WI38 (cell line): ENCODE results near the gene ZC3H4.
A peak's percentile ranks its signal among the peaks of the same experiment; 100 is the strongest.
"Not testable (repeated sequence)": the region's sequence is repeated elsewhere in the genome, so short reads cannot be mapped to it uniquely, and the experiment has no call there.

Experiments used
- H3K4me3 ChIP-seq: 2 replicates; pipeline ENCODE4 v1.5.1; 2011; ENCODE audit warnings: low read depth, mild to moderate bottlenecking, control low read depth, low read length
- CTCF ChIP-seq: IDR thresholded peaks from 2 replicates; pipeline ENCODE4 v1.5.1; 2012; ENCODE audit warnings: low read depth, mild to moderate bottlenecking, control low read depth, low read length

ZC3H4 gene

GRCh38 chr19:47057328-47057727 lies 56.2 kb downstream of the ZC3H4 start:
- no peak for TF ChIP-seq CTCF
- no peak overlapping the region for H3K4me3 ChIP-seq

- no peak for TF ChIP-seq CTCF
- no peak overlapping the region for H3K4me3 ChIP-seq
Measured at GRCh38 chr19:47056411-47056810, 57.2 kb downstream of the ZC3H4 start.

- H3K4me3 ChIP-seq = not testable (repeated sequence)
Measured at GRCh38 chr19:47050562-47050961, 63.0 kb downstream of the ZC3H4 start.

DNA sequence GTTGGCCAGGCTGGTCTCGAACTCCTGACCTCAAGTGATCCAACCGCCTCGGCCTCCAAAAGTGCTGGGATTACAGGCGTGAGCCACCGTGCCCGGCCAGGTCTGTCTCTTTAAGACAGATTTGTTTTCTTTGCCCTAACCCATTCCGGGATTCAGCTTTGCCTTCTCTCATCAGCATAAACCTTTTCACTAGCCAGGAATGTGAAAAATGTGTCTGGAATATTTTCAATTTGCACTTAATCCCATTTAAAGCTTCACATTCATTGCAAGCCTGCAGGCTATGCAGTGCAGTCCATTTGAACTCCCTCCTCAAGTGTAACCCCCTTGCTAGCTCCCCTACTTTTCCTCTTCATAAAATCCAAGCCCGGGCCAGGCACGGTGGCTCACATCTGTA lies 64.3 kb downstream of the ZC3H4 start:
- no peak overlapping the region for H3K4me3 ChIP-seq
- no peak for TF ChIP-seq CTCF

DNA sequence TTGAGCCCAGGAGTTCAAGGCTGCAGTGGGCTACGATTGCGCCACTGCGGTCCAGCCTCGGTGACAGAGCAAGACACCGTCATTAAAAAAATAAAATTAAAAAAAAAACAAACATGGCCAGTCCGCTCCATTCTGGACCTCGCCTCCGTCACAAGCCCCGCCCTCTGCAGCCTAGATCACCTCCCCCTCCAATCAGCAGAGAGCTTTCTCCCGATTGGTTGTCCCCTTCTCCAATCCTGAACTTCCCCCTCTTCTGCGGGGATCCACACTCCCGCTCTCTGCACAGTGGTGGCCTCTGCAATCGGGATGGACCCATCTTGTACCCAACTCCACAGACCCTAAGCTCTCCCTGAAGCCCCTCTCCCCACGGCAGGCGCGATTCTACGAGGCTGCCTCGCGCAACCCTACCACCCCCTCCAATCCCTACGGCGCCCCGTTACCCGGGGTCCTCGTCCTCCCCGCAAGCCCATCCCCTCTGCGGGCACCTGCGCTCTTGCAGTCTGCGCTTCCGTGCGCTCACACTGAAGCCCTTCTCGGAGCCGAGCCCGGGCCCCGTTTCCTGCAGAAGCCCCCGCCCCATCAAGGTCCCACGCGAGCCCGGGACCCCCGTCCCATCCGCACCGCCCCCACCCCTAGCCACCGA lies 65.7 kb downstream of the ZC3H4 start:
- TF ChIP-seq CTCF = no peak
- H3K4me3 ChIP-seq = peak overlapping the region; percentile 80

- H3K4me3 ChIP-seq = peak overlapping the region; percentile 80
- no peak for TF ChIP-seq CTCF
Measured at GRCh38 chr19:47047272-47047762, 66.3 kb downstream of the ZC3H4 start.

GRCh38 chr19:47045867-47046470 lies 67.6 kb downstream of the ZC3H4 start:
- TF ChIP-seq CTCF = no peak
- H3K4me3 ChIP-seq = no peak overlapping the region
